IMR-90 (cell line): ENCODE data around the gene PGM2. TPM values are rescaled to one million over a fixed set of nuclear protein-coding genes. Genes with fewer than 3 reads are reported as not detected.

Experiments used
- ATAC-seq: fragments of 200-7000 bp; cut with Tn5 transposase; 2 replicates; pipeline ENCODE4 v1.9.1; 2020; ENCODE audit warnings: low read depth, mild to moderate bottlenecking, moderate library complexity
- BruUV-seq: library from RNA; stranded (reverse); fragments of 400-500 nt; replicated peaks from 2 replicates; lab custom pipeline; 2021; lab: Mats Ljungman, UMichigan
- CTCF ChIA-PET: fragments of 300-600 bp; formaldehyde crosslinking; extraction: SDS; loops from one replicate; lab custom pipeline; 2021; ENCODE audit warnings: antibody characterized with exemption; lab: Yijun Ruan, JAX
- POLR2A ChIA-PET: fragments of 300-600 bp; sonication (Branson Sonifier 250); formaldehyde crosslinking; loops from one replicate; lab custom pipeline; 2022; ENCODE audit warnings: antibody characterized with exemption; ENCODE audit not compliant: unreplicated experiment; lab: Charles Lee
- DNase-seq: peaks from one replicate; pipeline ENCODE4 v3.0.0; 2013
- H2AFZ ChIP-seq: replicated peaks from 2 replicates; pipeline ENCODE3; 2013; ENCODE audit warnings: low read length, mild to moderate bottlenecking; ENCODE audit not compliant: poor library complexity
- H2AK5ac ChIP-seq: 2 replicates; pipeline ENCODE4 v1.6.1; 2013; ENCODE audit warnings: low read depth, low read length, inconsistent platforms
- H2AK9ac ChIP-seq: replicated peaks from 2 replicates; pipeline ENCODE3; 2013; ENCODE audit warnings: mild to moderate bottlenecking, low read depth, low read length, moderate library complexity; ENCODE audit not compliant: poor library complexity
- H2BK120ac ChIP-seq: 2 replicates; pipeline ENCODE4 v1.6.1; 2013; ENCODE audit warnings: low read depth, low read length, inconsistent platforms
- H2BK15ac ChIP-seq: 3 replicates; pipeline ENCODE4 v1.6.1; 2013; ENCODE audit warnings: low read depth, low read length, inconsistent platforms
- H2BK20ac ChIP-seq: 2 replicates; pipeline ENCODE4 v1.6.1; 2013; ENCODE audit warnings: low read depth, mild to moderate bottlenecking, inconsistent platforms, low read length, moderate library complexity
- H2BK5ac ChIP-seq: 2 replicates; pipeline ENCODE4 v1.6.1; 2013; ENCODE audit warnings: mild to moderate bottlenecking, low read depth, low read length, inconsistent platforms; ENCODE audit not compliant: poor library complexity, severe bottlenecking
- H3K14ac ChIP-seq: replicated peaks from 2 replicates; pipeline ENCODE4 v1.6.1; 2013; ENCODE audit warnings: low read depth, low read length, inconsistent platforms
- H3K18ac ChIP-seq: 2 replicates; pipeline ENCODE4 v1.6.1; 2013; ENCODE audit warnings: low read depth, low read length, control low read depth
- H3K23ac ChIP-seq: 2 replicates; pipeline ENCODE4 v1.6.1; 2013; ENCODE audit warnings: low read depth, low read length, inconsistent platforms
- H3K27ac ChIP-seq: 2 replicates; pipeline ENCODE4 v1.5.1; 2013; ENCODE audit warnings: mild to moderate bottlenecking, control low read depth, low read length; ENCODE audit not compliant: insufficient read depth
- H3K27me3 ChIP-seq: 2 replicates; pipeline ENCODE4 v1.6.1; 2013; ENCODE audit warnings: low read length; ENCODE audit not compliant: control insufficient read depth, insufficient read depth
- H3K36me3 ChIP-seq: 2 replicates; pipeline ENCODE4 v1.6.1; 2013; ENCODE audit warnings: low read length, mixed read lengths; ENCODE audit not compliant: control insufficient read depth, insufficient read depth
- H3K4ac ChIP-seq: 2 replicates; pipeline ENCODE4 v1.6.1; 2013; ENCODE audit warnings: low read depth, low read length, inconsistent platforms
- H3K4me1 ChIP-seq: 2 replicates; pipeline ENCODE4 v1.6.1; 2013; ENCODE audit warnings: low read length, mixed read lengths; ENCODE audit not compliant: control insufficient read depth, insufficient read depth
- H3K4me2 ChIP-seq: 2 replicates; pipeline ENCODE4 v1.6.1; 2013; ENCODE audit warnings: low read depth, mild to moderate bottlenecking, control low read depth, low read length, moderate library complexity
- H3K4me3 ChIP-seq: 2 replicates; pipeline ENCODE4 v1.5.1; 2013; ENCODE audit warnings: low read depth, mild to moderate bottlenecking, control low read depth, low read length, moderate library complexity; ENCODE audit not compliant: insufficient read depth
- H3K56ac ChIP-seq: 2 replicates; pipeline ENCODE4 v1.6.1; 2013; ENCODE audit warnings: low read length, inconsistent platforms; ENCODE audit not compliant: insufficient read depth; ENCODE audit errors: extremely low read depth
- H3K79me1 ChIP-seq, 2 experiments: 2 replicates each; pipeline ENCODE4 v1.6.1; 2013; ENCODE audit warnings: low read length in 2 of 2, inconsistent platforms in 1 of 2, low read depth in 1 of 2
- H3K9ac ChIP-seq: 2 replicates; pipeline ENCODE4 v1.6.1; 2013; ENCODE audit warnings: low read depth, low read length, control low read depth
- H3K9me1 ChIP-seq: 2 replicates; pipeline ENCODE4 v1.6.1; 2013; ENCODE audit warnings: low read length, inconsistent platforms; ENCODE audit not compliant: insufficient read depth
- H3K9me3 ChIP-seq: 2 replicates; pipeline ENCODE4 v1.6.1; 2013; ENCODE audit warnings: low read length; ENCODE audit not compliant: control insufficient read depth, insufficient read depth
- H4K20me1 ChIP-seq: 2 replicates; pipeline ENCODE4 v1.6.1; 2013; ENCODE audit warnings: low read length, inconsistent platforms; ENCODE audit not compliant: insufficient read depth
- H4K5ac ChIP-seq: 2 replicates; pipeline ENCODE4 v1.6.1; 2013; ENCODE audit warnings: mild to moderate bottlenecking, low read depth, low read length, control low read depth
- H4K8ac ChIP-seq, 2 experiments: 2 replicates each; pipeline ENCODE4 v1.6.1; 2013; ENCODE audit warnings: low read depth in 2 of 2, low read length in 2 of 2, control low read depth in 1 of 2, inconsistent platforms in 1 of 2
- H4K91ac ChIP-seq: 2 replicates; pipeline ENCODE4 v1.6.1; 2013; ENCODE audit warnings: low read depth, low read length, inconsistent platforms; ENCODE audit not compliant: insufficient read depth
- BHLHE40 ChIP-seq: fragments of 150-350 bp; IDR thresholded peaks from 2 replicates; pipeline ENCODE4 v1.6.1; 2016; ENCODE audit warnings: mild to moderate bottlenecking, low read depth, low read length
- ELK1 ChIP-seq: fragments of 150-350 bp; IDR thresholded peaks from 2 replicates; pipeline ENCODE4 v1.6.1; 2016; ENCODE audit warnings: low read depth, mild to moderate bottlenecking, low read length, moderate library complexity, borderline replicate concordance
- FOS ChIP-seq: fragments of 150-350 bp; IDR thresholded peaks from 2 replicates; pipeline ENCODE4 v1.6.1; 2016; ENCODE audit warnings: low read depth, low read length
- MXI1 ChIP-seq: IDR thresholded peaks from 2 replicates; pipeline ENCODE4 v1.6.1; 2012; ENCODE audit warnings: low read depth, mild to moderate bottlenecking, low read length, moderate library complexity, borderline replicate concordance
- NFE2L2 ChIP-seq: fragments of 150-350 bp; IDR thresholded peaks from 2 replicates; pipeline ENCODE4 v1.6.1; 2016; ENCODE audit warnings: low read depth, mild to moderate bottlenecking, low read length
- RFX5 ChIP-seq: IDR thresholded peaks from 2 replicates; pipeline ENCODE4 v1.8.0; 2012; ENCODE audit warnings: low read depth, mild to moderate bottlenecking, low read length, moderate library complexity
- USF2 ChIP-seq: fragments of 150-350 bp; IDR thresholded peaks from 2 replicates; pipeline ENCODE4 v1.6.1; 2017; ENCODE audit warnings: mild to moderate bottlenecking, antibody characterized with exemption, low read length, low read depth
- WGBS, 2 experiments: methylation state at CpG; one replicate each; pipeline versions ENCODE4 v1.1.5 to v1.1.7; 2013; ENCODE audit warnings: missing lambda C conversion rate in 2 of 2; ENCODE audit not compliant: insufficient read length in 1 of 2; ENCODE audit errors: extremely low coverage in 2 of 2; 5-methylcytosine and 5-hydroxymethylcytosine counted together
- dilution Hi-C: fragments of 300-500 bp; cut with HindIII; formaldehyde crosslinking; loops from one replicate; pipeline ENCODE4 v1.14.3; 2018; ENCODE audit warnings: low sequenced_read_pairs; ENCODE audit not compliant: unreplicated experiment
- in situ Hi-C: fragments of 300-500 bp; cut with MboI; formaldehyde crosslinking; loops from 3 replicates; pipeline ENCODE4 v1.14.3; 2019; ENCODE audit warnings: low sequenced_read_pairs, inconsistent platforms, mixed read lengths
- intact Hi-C: fragments of 100-400 bp; cut with micrococcal nuclease; formaldehyde crosslinking; loops from 2 replicates; pipeline ENCODE4 v1.10.0; 2022
- polyA plus RNA-seq, 3 experiments: library from polyadenylated mRNA; depleted of rRNA; stranded (reverse); fragments of >200 nt; gene quantifications; 2 replicates each; pipeline ENCODE4 v1.2.3, GENCODE V29; 2012; ENCODE audit warnings: low replicate concordance in 1 of 3
- total RNA-seq: library from RNA; depleted of rRNA; stranded (reverse); fragments of >200 nt; gene quantifications from 2 replicates; pipeline ENCODE4 v1.2.3, GENCODE V29; 2012

The PGM2 gene
- total and polyA plus RNA-seq, 2 of the 4 experiments (the other 2 are of a cell fraction): 18.7 to 26.2 TPM

- Histone ChIP-seq H2BK15ac (no peak overlapping the region), H3K18ac (no peak overlapping the region), H3K4me2 (no peak overlapping the region), H3K9me1 (no peaks in the 10 kb centered on the region), H3K23ac (no peak overlapping the region; the same call in 1 of the 2 replicates), H3K4me1 (no peaks in the 10 kb centered on the region), H3K27ac (no peak overlapping the region), H3K56ac (no peak overlapping the region), H3K9me3 (no peaks in the 10 kb centered on the region), H2BK5ac (no peak overlapping the region), H3K4ac (no peak overlapping the region), H4K5ac (no peak overlapping the region), H3K79me1 (no peaks in the 10 kb centered on the region), H4K91ac (no peak overlapping the region), H4K8ac (no peak overlapping the region), H4K20me1 (no peaks in the 10 kb centered on the region), H3K9ac (no peak overlapping the region), H2BK20ac (no peak overlapping the region), H2AK5ac (no peak overlapping the region), H3K4me3 (no peak overlapping the region), H3K27me3 (peaks cover 9% of the 10 kb centered on the region), H2AK9ac (no peak overlapping the region), H3K14ac (no peak overlapping the region), H2AFZ (no peak overlapping the region), H2BK120ac (no peak overlapping the region), H3K36me3 (no peaks in the 10 kb centered on the region)
- CTCF ChIA-PET: interaction anchor here (1.3 kb wide), 1 partner anchor 197 kb away, joined by 3 read pairs; no protein-coding TSS in a partner anchor
- dilution Hi-C loops: no loop called here
- POLR2A ChIA-PET: no interaction called here
- intact Hi-C loops: loop anchor here (5.0 to 10.0 kb wide), 2 partner anchors 113 to 935 kb away; partner anchors contain the start of gene RELL1
- peak; percentile 6 for DNase-seq
- in situ Hi-C loops: loop anchor here (5.0 to 10.0 kb wide), 3 partner anchors 195 to 925 kb away; no protein-coding TSS in a partner anchor
- ATAC-seq: no peak
- no peak for TF ChIP-seq NFE2L2
- no peak for TF ChIP-seq USF2
- TF ChIP-seq RFX5: no peak
- TF ChIP-seq FOS: no peak
- TF ChIP-seq BHLHE40: no peak
- no peak for TF ChIP-seq MXI1
- TF ChIP-seq ELK1: no peak
- WGBS, 2 experiments: 67% methylated on average over 1 of the region's 4 CpGs; no CpG with 5 or more reads in 1 of the 2 experiments
- no TSS peak for BruUV-seq
These were observed 26.4 kb upstream of the PGM2 start for GRCh38 chr4:37799941-37800554.
